Activated CD4-positive, alpha-beta T cell treated with anti-CD3 and anti-CD28 coated beads, Interleukin-2, amount 10 ng/mL, durations not matched to agents 24 days and 14 days (primary cell): ENCODE results near the gene KIF3A. TPM values are rescaled to one million over a fixed set of nuclear protein-coding genes. Genes with fewer than 3 reads are reported as not detected.
"Not testable (repeated sequence)": the region's sequence is repeated elsewhere in the genome, so short reads cannot be mapped to it uniquely, and the experiment has no call there.

Experiments
- DNase-seq: peaks from one replicate; pipeline ENCODE4 v3.0.0; 2022
- H3K27ac Mint-ChIP-seq: one replicate; pipeline ENCODE4 v1.8.0; 2022; ENCODE audit warnings: mild to moderate bottlenecking, mixed read lengths
- H3K27me3 Mint-ChIP-seq: one replicate; pipeline ENCODE4 v1.8.0; 2022; ENCODE audit warnings: mixed read lengths
- H3K36me3 Mint-ChIP-seq: one replicate; pipeline ENCODE4 v1.8.0; 2022; ENCODE audit warnings: low read depth, mild to moderate bottlenecking, mixed read lengths
- H3K4me1 Mint-ChIP-seq: one replicate; pipeline ENCODE4 v1.8.0; 2021; ENCODE audit warnings: mixed read lengths
- H3K4me3 Mint-ChIP-seq: one replicate; pipeline ENCODE4 v1.8.0; 2022; ENCODE audit warnings: mild to moderate bottlenecking, moderate library complexity, mixed read lengths
- H3K9me3 Mint-ChIP-seq: one replicate; pipeline ENCODE4 v1.8.0; 2021; ENCODE audit warnings: mixed read lengths
- intact Hi-C: fragments of 100-400 bp; cut with micrococcal nuclease; formaldehyde crosslinking; loops from one replicate; pipeline ENCODE4 v1.15.1; 2023
- total RNA-seq: library from RNA; stranded (reverse); gene quantifications from 2 replicates; pipeline ENCODE4 v1.2.3, GENCODE V29; 2022

Gene KIF3A
- total RNA-seq, 1 donor from 2014 or later = 51.9 TPM

DNA sequence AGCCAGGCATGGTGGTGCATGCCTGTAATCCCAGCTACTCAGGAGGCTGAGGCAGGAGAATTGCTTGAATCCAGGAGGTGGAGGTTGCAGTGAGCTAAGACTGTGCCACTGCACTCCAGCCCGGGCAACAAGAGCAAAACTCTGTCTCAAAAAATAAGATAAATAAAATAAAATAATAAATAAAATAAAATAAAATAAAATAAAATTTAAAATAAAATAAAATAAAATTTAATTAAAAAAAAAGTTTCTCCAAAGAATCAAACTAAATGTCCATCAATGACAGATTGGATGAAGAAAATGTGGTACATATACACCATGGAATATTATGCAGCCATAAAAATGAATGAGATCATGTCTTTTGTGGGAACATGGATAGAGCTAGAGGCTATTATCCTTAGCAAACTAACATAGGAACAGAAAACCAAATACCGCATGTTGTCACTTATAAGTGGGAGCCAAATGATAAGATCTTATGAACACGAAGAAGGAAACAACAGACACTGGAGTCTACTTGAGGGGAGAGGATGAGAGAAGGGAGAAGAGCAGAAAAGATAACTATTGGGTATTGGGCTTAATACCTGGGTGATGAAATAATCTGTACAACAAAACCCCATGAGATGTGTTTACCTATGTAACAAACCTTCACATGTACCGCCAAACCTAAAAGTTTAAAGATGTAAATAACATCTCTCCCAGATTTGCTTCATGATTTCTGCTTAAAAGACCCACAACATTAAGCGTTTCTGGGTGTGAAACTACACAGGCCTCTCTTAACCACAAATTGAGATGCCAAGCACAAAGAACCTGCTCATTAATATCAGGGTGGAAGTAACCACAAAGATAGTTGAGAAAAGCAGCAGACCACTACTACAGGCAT, 45.4 kb downstream of the KIF3A start:
- peak overlapping the region; percentile 23 for H3K27ac Mint-ChIP-seq
- DNase-seq, H3K9me3 Mint-ChIP-seq, intact Hi-C loops, H3K27me3 Mint-ChIP-seq: not testable (repeated sequence)
- peak overlapping the region; percentile 1 for H3K4me3 Mint-ChIP-seq
- peaks cover 32% of the 10 kb centered on the region for H3K36me3 Mint-ChIP-seq
- H3K4me1 Mint-ChIP-seq = peaks cover 25% of the 10 kb centered on the region

DNA sequence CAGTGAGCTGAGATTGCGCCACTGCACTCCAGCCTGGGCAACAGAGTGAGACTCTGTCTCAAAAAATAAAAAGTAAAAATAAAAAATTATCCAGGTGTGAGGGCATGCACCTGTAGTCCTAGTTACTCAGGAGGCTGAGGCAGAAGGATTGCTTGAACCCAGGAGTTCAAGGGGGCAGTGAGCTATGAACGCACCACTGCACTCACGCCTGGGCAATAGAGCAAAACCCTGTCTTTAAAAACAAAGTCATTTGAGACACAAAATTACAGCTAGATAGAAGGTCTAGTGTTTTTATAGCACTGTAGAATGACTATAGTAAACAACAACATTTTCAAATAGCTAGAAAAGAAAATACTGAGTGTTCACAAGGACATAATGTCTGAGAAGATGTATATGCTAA, 47.2 kb downstream of the KIF3A start:
- Mint-ChIP-seq H3K4me3 (no peak overlapping the region), H3K9me3 (no peaks in the 10 kb centered on the region), H3K27me3 (no peaks in the 10 kb centered on the region), H3K36me3 (peaks cover 25% of the 10 kb centered on the region), H3K4me1 (peaks cover 28% of the 10 kb centered on the region), H3K27ac (no peak overlapping the region)
- intact Hi-C loops = no loop called here
- no peak for DNase-seq

DNA sequence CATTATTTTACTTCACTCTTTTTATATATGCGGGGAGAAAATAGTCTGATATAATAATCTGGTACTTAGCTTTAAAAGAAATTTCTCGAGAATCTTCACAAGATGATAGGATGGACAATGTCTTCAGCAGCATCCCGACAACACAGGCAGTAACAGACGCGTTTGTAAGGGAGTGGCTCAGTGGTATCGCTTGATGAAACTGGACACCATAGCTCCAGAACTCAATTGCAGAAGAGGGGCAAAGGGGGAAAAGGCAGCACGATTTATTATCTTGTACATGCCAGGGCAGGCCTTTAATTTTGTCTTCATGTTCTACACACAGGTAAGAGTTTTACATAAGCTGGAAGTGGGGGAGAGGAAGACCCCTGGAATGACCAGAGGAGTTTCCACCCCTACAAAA, 47.8 kb downstream of the KIF3A start:
- Mint-ChIP-seq H3K36me3 (peaks cover 24% of the 10 kb centered on the region), H3K27me3 (no peaks in the 10 kb centered on the region), H3K9me3 (no peaks in the 10 kb centered on the region), H3K4me3 (no peak overlapping the region), H3K27ac (no peak overlapping the region), H3K4me1 (peaks cover 32% of the 10 kb centered on the region)
- intact Hi-C loops = loop anchor here (2.0 kb wide), 4 partner anchors 15 to 61 kb away; no protein-coding TSS in a partner anchor
- no peak for DNase-seq

DNA sequence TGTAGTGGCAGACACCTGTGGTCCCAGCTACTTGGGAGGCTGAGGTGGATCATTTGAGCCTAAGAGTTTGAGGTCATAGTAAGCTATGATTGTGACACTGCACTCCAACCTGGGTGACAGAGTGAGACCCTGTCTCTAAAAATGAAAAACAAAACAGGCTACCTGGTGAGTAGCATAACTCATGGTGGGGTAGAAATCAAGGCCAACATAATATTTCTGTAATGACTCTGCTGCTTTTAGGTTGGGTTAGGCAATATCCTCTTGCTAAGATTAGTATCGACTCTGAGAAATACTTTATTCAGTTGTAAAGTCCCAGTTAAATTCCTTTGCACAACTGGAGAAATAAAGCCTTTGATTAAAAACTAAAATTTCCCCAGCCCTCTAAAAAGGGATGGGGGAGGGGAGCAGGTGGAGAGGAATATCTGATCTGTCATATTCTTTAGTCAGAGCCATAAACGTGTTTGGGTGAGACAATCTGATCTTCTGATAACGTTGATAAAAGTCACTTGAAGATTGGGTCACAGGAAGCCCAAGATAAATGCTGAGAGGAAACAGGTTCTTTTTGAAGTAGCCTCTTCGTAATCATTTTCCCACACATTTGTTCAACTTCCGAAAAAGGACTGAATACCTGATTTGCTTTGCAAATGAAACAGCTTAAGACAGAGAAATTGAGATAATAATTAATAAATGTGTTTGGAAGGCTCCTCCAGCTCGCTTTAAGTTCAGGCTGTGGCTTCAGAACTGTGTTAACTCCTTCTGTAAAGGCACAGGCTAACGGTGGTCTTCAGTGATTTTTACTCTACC, 48.6 kb downstream of the KIF3A start:
- Mint-ChIP-seq H3K4me3 (peak overlapping the region; percentile 25), H3K27me3 (no peaks in the 10 kb centered on the region), H3K36me3 (peaks cover 21% of the 10 kb centered on the region), H3K9me3 (no peaks in the 10 kb centered on the region), H3K4me1 (peaks cover 32% of the 10 kb centered on the region), H3K27ac (peak overlapping the region; percentile 81)
- intact Hi-C loops = loop anchor here (2.0 kb wide), 4 partner anchors 16 to 62 kb away; no protein-coding TSS in a partner anchor
- DNase-seq = peak; percentile 69

DNA sequence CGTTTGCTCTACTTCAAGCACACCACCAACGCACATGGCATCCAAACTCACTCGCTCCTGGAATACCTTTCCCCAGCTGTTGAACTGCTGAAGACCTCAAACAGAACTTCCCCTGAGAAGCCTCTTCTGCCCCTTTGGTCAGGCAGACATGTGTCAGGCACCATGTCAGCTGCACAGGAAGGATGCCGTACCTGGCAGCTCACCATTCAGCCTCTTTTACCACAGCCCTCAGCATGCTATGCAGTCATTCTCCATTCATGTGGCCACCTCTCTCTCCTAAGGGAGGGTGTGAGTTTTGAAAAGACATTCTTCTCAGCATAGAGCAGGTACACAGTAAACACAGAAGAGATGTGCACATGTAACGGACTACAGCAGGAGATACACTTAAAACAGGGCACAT, 49.4 kb downstream of the KIF3A start:
- Mint-ChIP-seq H3K27me3 (no peaks in the 10 kb centered on the region), H3K4me3 (peak overlapping the region; percentile 16), H3K4me1 (peaks cover 32% of the 10 kb centered on the region), H3K27ac (peak overlapping the region; percentile 38), H3K9me3 (no peaks in the 10 kb centered on the region), H3K36me3 (peaks cover 20% of the 10 kb centered on the region)
- peak; percentile 85 for DNase-seq
- intact Hi-C loops = loop anchor here (2.0 kb wide), 4 partner anchors 17 to 63 kb away; no protein-coding TSS in a partner anchor

DNA sequence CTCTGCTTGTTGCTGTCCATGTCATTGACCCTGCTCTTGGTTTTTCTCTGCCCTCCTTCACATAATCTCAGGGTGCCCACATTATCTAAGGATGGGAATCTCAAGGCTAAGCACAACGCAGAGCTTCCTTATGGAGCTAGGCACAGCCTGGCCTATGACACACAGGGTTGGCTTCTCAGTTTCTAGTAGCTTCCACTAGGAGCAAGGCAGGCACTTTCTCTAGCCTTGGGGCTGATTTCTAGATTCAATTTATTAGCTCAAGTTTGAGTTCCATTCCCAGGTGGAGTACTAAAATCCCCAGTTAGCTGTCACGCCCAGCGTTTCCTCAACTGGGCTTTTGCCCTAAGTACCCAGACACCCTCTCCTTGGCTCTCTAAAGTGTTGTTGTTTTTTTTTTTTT, 51.2 kb downstream of the KIF3A start:
- H3K4me1 Mint-ChIP-seq = peaks cover 26% of the 10 kb centered on the region
- no peaks in the 10 kb centered on the region for H3K9me3 Mint-ChIP-seq
- H3K27me3 Mint-ChIP-seq = no peaks in the 10 kb centered on the region
- peak; percentile 50 for DNase-seq
- intact Hi-C loops = no loop called here
- no peak overlapping the region for H3K4me3 Mint-ChIP-seq
- H3K36me3 Mint-ChIP-seq = peaks cover 16% of the 10 kb centered on the region
- H3K27ac Mint-ChIP-seq = no peak overlapping the region

DNA sequence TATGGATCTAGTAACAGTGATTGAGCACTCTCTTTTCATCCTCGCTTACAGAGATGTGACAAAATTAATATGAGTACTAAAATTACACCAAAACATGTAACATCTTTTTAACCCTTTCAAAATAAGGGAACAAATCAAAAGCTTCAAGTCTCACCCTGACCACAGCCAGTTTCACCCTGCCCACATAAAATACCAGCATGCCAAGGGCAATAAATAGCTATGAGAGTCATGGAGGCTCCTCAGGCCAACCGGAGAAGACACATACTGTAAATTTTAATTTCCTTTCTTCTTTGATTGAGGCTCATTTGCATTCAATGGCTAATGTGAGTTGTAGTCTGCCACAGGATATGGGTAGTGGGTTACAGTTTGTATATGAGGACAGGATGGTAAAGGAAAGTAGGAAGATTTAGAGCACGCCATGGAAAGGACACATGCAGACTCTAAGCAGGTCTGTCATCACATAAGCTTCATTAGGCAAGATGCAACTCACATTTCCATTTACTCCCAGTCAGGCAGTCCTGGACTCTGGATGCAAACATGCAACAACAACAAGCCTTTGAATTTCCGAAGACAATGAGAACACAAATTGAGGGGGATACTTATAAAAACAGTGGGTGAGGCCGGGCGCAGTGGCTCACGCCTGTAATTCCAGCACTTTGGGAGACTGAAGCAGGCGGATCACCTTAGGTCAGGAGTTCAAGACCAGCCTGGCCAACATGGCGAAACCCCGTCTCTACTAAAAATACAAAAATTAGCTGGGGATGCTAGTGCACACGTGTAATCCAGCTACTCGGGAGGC, 52.2 kb downstream of the KIF3A start:
- Mint-ChIP-seq H3K27ac (peak overlapping the region; percentile 63), H3K4me3 (no peak overlapping the region), H3K27me3 (no peaks in the 10 kb centered on the region), H3K36me3 (peaks cover 14% of the 10 kb centered on the region), H3K4me1 (peaks cover 26% of the 10 kb centered on the region), H3K9me3 (no peaks in the 10 kb centered on the region)
- intact Hi-C loops = no loop called here
- peak; percentile 55 for DNase-seq

DNA sequence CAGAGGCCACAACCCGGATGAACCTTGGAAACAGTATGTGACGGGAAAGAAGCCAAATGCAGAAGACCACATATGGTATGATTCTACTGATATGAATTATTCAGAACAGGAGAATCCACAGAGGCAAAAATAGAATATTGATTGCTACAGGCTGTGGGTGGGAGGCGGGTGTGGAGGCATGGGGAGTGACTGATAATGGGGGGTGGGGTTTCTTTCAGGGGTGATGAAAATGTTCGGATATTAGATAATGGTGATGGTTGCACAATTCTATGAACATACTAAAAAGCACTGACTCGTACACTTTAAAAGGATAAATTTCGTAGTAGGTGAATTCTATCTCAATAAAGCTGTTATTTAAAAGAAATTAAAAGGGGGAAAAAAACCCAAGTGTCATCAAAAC, 52.9 kb downstream of the KIF3A start:
- Mint-ChIP-seq H3K4me3 (no peak overlapping the region), H3K27ac (no peak overlapping the region), H3K9me3 (no peaks in the 10 kb centered on the region), H3K27me3 (no peaks in the 10 kb centered on the region), H3K4me1 (peaks cover 25% of the 10 kb centered on the region), H3K36me3 (peaks cover 17% of the 10 kb centered on the region)
- no peak for DNase-seq
- intact Hi-C loops = no loop called here

DNA sequence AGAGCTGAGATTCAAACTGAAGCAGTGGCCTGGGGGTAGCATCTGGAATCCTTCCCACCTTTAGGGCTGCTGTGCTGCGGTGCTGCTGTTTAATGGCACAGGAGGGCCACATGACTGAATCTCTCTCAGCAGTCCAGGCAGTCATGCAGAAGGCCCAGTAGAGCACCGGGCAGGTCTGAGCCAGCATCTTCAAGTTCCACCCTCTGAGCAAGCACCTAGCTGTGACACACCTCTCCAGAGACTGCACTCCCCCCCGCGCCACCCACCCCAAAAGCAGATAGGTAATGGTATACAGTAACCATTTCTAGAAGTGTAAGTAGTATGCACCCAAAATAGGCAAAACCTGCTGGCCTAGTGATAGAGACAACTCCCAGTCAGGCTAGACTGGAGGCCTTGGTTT, 55.4 kb downstream of the KIF3A start:
- intact Hi-C loops = no loop called here
- Mint-ChIP-seq H3K27me3 (no peaks in the 10 kb centered on the region), H3K4me1 (peaks cover 9% of the 10 kb centered on the region), H3K9me3 (no peaks in the 10 kb centered on the region), H3K27ac (no peak overlapping the region), H3K36me3 (peaks cover 11% of the 10 kb centered on the region), H3K4me3 (no peak overlapping the region)
- peak; percentile 44 for DNase-seq

DNA sequence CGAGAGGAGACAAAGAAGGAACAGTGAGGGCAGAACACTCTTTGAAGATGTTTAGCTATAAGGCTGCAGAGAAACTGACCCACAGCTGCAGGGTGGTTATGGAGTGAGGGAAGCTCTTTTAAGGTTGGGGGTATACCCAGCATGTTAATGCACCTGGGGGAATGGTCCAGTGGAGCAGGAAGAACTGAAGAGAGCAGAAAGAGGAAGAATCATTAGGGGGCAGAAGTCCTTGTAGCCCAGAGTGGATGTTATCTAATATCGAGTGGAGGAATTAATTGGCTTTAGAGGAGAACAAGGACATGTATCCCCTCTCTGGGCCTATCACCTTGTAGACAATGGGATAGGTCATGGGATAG, 55.9 kb downstream of the KIF3A start:
- intact Hi-C loops = no loop called here
- no peaks in the 10 kb centered on the region for H3K9me3 Mint-ChIP-seq
- no peak overlapping the region for H3K4me3 Mint-ChIP-seq
- H3K27ac Mint-ChIP-seq = no peak overlapping the region
- no peaks in the 10 kb centered on the region for H3K27me3 Mint-ChIP-seq
- H3K4me1 Mint-ChIP-seq = peaks cover 12% of the 10 kb centered on the region
- peaks cover 11% of the 10 kb centered on the region for H3K36me3 Mint-ChIP-seq
- DNase-seq = peak; percentile 49

DNA sequence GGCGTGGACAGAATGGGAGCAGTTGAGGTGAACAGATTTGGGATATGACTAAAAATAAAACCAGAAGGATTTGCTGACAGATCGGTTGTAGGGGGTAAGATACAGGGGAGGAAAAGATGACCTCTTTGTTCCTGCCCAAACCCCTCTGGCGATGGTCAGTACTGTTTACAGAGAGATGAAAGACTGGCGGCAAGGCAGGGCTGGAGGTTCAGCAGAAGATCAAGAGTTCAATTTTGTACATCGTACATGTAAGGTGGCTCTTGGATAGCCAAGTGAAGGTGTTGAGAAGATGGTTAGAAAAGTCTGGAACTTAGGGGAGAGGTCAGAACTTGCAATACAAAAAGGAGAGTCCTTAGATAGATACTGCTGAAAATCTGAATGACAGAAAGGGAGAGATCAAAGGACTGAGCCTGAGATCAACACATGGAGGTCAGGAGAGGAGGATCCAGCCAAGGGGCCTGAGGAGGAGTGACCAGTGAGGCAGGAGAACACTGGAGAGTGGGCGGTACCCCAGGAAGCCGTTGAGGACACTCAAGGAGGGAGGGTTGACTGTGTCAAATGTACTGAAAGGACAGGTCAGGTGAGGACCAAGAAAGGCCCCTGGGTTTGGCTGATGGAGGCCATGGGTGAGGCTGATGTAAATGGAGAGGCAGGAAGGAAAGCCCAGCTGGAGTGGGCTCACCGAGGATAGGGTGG, 56.4 kb downstream of the KIF3A start:
- intact Hi-C loops = no loop called here
- DNase-seq = no peak
- Mint-ChIP-seq H3K4me1 (peaks cover 17% of the 10 kb centered on the region), H3K9me3 (no peaks in the 10 kb centered on the region), H3K27me3 (no peaks in the 10 kb centered on the region), H3K4me3 (no peak overlapping the region), H3K36me3 (peaks cover 11% of the 10 kb centered on the region), H3K27ac (no peak overlapping the region)

DNA sequence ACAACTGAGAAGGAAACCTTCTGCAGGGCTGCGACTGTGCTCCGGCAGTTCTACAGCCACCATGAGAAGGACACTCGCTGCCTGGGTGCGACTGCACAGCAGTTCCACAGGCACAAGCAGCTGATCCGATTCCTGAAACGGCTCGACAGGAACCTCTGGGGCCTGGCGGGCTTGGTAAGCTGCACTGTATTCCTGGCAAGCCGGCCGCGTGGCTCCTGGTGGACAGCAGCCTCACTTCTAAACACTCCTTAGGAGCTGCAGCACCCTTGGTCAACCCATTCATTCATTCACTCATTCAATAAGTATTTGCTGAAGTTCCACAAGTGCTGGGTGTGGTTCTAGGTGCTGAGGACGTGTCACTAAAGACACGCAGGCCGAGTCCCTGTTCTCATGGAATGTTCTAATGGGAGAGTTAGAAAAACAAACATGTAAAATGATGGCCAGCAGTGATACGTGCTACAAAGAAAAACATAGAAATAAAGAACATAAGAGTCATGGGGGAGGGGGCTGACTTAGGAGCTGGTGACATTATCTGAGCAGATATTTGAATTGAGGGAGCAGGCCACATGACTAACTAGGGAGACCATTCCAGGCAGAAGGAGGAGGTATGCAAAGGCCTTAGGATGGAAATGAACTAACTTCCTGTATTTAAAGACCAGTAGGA, 57.5 kb downstream of the KIF3A start:
- no peak for DNase-seq
- peaks cover 8% of the 10 kb centered on the region for H3K36me3 Mint-ChIP-seq

More for the DNA sequence above, 57.5 kb downstream of the KIF3A start:
- no peak overlapping the region for H3K27ac Mint-ChIP-seq
- no peaks in the 10 kb centered on the region for H3K9me3 Mint-ChIP-seq
- no peaks in the 10 kb centered on the region for H3K27me3 Mint-ChIP-seq
- intact Hi-C loops = loop anchor here (5.0 kb wide), 1 partner anchor 43 kb away; no protein-coding TSS in a partner anchor
- peaks cover 22% of the 10 kb centered on the region for H3K4me1 Mint-ChIP-seq
- no peak overlapping the region for H3K4me3 Mint-ChIP-seq
